Sigmoid colon (tissue), 3 donors: ENCODE results near the gene MMP8.
A peak's percentile ranks its signal among the peaks of the same experiment; 100 is the strongest.

Experiments
- POLR2A ChIP-seq, 2 donors: fragments of 450-650 bp; IDR thresholded peaks; one replicate each; pipeline ENCODE4 v1.6.1; 2016; ENCODE audit warnings: antibody characterized with exemption in 2 of 2, mild to moderate bottlenecking in 2 of 2, moderate library complexity in 2 of 2
- TF ChIP-seq, protein P1 (sequence below), 4 experiments: fragments of 450-650 bp in 3 of 4; fragments of 200-600 bp in 1 of 4; IDR thresholded peaks; one replicate each; pipeline ENCODE4 v1.5.1; 2016 to 2019; ENCODE audit warnings: antibody characterized with exemption in 4 of 4, mild to moderate bottlenecking in 3 of 4, moderate library complexity in 2 of 4

DNA sequence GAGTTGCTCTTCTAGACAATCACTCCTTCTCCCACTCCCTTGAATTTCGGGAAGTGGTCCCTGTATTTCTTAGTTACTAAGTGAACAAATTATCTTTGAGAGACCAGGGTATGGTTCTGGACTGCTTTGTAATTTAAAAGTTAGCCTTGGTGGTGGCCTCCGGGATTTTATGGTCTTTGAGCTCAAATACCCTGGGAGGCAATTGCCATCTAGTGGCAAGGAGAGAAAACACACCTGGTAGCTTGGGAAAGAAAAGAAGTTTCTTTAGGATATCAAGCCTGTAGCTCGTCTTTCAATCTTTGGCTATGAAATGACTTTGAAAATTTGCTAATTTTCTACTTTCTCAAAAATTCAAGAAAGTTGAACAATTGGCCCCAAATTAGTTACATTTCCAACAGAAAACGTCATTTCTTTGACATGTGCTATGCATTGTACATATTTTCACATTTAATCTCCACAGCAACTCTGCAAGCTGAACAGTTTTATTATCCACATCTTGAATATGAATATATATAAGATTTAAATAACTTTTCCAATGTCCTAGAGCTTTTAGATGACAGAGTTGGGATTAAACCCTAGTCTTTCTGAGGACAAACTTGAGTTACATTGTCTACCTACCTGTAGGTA lies 58.3 kb downstream of the MMP8 start:
- TF ChIP-seq, protein P1, sequence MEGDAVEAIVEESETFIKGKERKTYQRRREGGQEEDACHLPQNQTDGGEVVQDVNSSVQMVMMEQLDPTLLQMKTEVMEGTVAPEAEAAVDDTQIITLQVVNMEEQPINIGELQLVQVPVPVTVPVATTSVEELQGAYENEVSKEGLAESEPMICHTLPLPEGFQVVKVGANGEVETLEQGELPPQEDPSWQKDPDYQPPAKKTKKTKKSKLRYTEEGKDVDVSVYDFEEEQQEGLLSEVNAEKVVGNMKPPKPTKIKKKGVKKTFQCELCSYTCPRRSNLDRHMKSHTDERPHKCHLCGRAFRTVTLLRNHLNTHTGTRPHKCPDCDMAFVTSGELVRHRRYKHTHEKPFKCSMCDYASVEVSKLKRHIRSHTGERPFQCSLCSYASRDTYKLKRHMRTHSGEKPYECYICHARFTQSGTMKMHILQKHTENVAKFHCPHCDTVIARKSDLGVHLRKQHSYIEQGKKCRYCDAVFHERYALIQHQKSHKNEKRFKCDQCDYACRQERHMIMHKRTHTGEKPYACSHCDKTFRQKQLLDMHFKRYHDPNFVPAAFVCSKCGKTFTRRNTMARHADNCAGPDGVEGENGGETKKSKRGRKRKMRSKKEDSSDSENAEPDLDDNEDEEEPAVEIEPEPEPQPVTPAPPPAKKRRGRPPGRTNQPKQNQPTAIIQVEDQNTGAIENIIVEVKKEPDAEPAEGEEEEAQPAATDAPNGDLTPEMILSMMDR (IDR thresholded peaks at IDR 0.05), result peak; percentile 60 to 77 (median 70)
- no peak for TF ChIP-seq POLR2A (IDR thresholded peaks at IDR 0.05)
